Stromal cell of bone marrow (primary cell): ENCODE results near the gene TTC21B.
A peak's percentile ranks its signal among the peaks of the same experiment; 100 is the strongest.
"Not testable (repeated sequence)": the region's sequence is repeated elsewhere in the genome, so short reads cannot be mapped to it uniquely, and the experiment has no call there.

Experiments
- DNase-seq: peaks from one replicate; pipeline ENCODE4 v3.0.0-alpha.2; 2012; ENCODE audit warnings: low read depth

Gene TTC21B

DNA sequence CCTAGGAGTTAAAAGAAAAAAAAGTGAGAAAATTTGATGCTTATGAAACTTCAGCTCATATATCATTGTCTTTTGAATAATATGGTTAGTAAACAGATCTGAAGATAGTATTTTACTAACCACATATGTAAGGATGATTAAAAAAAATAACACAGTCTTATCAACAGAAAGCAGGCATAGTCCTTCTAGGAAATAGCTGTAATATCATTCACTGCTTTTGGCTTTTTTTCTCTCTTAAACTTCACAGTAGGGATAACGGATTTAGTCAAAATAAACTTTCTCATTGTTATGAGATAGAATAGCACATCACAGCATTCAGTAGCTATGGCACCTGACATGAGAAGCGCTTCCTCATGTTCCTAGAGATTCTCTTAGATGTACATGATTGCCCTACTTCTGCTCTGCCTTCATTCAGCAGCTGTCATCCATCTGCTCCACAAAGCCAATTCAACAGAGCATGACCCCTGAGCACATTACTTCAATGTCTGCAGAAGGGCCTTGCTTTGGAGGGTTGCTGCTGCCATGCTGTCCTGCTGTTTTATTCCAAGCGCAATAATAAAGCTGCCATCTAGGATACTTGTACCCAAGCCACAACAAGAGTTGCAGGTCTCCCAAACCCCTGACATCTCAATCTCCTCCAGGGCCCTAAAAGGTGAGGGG, 67.0 kb downstream of the TTC21B start:
- DNase-seq = no peak

GRCh38 chr2:165877565-165878550, 75.7 kb downstream of the TTC21B start:
- DNase-seq = peak; percentile 73

GRCh38 chr2:165876712-165877111, 76.9 kb downstream of the TTC21B start:
- DNase-seq = no peak

GRCh38 chr2:165876269-165876668, 77.3 kb downstream of the TTC21B start:
- no peak for DNase-seq

GRCh38 chr2:165874445-165875039, 79.0 kb downstream of the TTC21B start:
- DNase-seq = peak; percentile 57

DNA sequence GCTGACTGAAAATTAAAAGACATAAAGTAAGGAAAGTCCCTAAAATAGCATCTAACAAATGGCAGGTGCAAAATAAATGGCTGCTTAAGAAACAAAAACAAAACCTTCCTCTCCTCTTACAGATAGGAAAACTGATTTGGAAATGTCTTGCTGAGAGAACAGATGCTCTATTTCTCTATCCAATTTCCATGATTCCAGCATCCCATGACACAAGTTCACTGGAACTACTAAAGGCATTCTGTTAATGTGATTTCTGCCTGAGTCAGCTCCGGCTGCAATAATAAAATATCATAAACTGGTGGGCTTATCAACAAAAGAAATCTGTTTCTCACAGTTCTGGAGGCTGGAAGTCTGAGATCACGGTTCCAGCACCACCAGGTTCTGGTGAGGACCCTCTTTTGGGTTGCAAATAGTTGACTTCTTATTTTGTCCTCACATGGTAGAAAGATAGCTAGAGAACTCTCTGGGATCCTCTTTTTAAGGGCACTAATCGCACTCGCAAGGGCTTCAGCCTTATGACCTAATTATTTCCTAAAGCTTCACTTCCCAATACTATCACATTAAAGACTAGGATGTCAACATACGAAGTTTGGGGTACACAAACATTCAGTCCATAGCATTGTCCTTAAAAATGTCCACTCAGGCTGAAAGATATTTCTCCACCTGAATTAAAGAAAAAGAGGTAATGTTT, 81.3 kb downstream of the TTC21B start:
- no peak for DNase-seq

DNA sequence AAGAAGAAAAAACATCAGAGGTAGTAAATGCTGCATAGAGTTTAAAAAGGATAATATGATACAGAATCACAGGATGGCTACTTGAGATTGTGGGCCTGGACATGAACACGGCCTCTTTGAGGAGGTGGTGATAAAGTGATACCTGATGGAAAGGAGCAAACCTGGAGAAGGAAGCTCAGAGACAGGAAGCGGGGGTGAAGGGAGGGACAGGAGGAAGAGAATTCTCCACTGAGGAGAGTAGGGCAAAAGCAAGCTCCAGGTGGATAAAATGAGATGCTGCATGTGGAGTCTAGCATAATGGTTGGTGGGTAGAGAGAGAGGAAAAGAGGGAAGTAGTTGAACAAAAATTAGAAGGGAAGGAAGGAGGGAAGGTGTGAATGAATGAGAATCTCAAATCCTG, 82.6 kb downstream of the TTC21B start:
- DNase-seq = no peak

GRCh38 chr2:165870346-165870745, 83.2 kb downstream of the TTC21B start:
- no peak for DNase-seq

GRCh38 chr2:165868211-165868610, 85.4 kb downstream of the TTC21B start:
- DNase-seq = no peak

GRCh38 chr2:165864296-165864695, 89.3 kb downstream of the TTC21B start:
- DNase-seq = no peak

GRCh38 chr2:165863810-165864261, 89.7 kb downstream of the TTC21B start:
- no peak for DNase-seq

DNA sequence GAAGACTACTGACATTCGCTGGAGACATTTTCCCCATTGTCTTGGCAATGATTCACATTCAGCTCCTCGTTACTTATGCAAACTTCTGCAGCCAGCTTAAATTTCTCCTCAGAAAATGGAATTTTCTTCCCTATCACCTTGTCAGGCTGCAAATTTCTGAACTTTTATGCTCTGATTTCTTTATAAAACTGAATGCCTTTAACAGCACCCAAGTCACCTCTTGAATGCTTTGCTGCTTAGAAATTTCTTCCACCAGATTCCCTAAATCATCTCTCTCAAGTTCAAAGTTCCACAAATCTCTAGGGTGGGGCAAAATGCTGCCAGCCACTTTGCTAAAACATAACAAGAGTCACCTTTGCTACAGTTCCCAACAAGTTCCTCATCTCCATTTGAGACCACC, 92.5 kb downstream of the TTC21B start:
- not testable (repeated sequence) for DNase-seq

DNA sequence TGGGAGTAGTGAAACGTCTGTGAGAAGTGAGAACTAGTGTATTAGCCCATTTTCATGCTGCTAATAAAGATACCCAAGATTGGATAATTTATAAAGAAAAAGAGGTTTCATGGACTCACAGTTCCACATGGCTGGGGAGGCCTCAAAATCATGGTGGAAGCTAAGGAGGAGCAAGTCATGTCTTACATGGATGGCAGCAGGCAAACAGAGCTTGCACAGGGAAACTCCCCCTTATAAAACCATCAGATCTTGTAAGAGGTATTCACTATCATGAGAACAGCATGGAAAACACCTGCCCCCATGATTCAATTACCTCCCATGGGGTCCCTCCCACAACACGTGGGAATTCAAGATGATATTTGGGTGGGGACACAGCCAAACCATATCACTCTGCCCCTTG, 93.9 kb downstream of the TTC21B start:
- not testable (repeated sequence) for DNase-seq

DNA sequence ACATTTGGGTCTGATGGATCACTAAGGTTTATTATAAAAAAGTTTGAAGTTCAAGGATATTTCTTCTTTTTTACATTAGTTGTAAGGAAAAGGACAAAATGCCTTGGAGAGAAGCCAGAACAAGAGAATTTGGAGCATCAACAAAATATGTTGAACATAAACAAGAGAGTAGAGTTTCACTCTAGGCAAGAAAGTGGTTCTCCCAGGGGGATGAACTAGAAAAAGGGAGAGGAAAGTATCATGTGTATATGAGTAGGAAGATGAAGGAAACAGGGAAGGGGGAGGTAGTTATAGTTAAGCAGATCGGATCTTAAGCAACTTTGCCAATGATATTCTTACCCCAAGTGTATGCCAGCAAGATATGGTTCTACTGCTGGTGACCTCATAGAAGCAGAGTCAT, 95.7 kb downstream of the TTC21B start:
- DNase-seq = peak; percentile 23

DNA sequence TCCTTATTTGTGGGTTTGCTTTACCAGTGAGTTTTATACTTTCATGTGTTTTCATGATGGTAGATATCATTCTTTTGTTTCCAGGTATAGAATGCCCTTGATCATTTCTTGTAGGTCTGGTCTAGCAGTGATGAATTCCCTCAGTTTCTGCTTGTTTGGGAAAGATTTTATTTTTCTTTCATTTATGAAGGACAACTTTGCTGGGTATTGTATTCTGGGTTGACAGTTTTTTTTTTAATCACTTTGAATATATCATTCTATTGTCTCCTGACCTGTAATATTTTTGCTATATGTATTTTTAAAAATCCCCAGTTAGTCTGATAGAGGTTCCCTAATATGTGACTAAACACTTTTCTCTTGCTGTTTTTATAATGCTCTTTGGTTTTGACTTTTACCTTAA, 101.2 kb downstream of the TTC21B start:
- DNase-seq = no peak

DNA sequence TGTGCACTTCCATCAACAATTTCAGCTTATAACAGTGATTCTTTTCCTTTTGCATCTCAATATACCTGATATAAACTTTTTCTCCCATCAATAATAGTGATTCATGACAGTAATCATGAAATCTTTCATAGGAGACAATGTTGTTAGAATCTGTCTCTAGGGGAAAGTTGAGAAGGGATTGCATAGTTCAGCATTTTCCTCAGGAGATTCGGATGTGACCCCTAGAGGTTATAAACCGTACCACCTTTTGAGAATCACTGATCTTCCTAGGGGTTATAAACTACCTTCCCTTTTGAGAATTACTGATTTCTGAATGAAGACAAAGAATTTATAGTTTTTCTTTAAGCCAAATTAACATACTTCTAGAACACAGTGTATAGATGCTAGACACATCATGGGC, 106.6 kb downstream of the TTC21B start:
- DNase-seq = no peak

- no peak for DNase-seq
Observed at GRCh38 chr2:165846056-165846455, 107.5 kb downstream of the TTC21B start.

- no peak for DNase-seq
Observed at GRCh38 chr2:165844216-165844615, 109.4 kb downstream of the TTC21B start.

DNA sequence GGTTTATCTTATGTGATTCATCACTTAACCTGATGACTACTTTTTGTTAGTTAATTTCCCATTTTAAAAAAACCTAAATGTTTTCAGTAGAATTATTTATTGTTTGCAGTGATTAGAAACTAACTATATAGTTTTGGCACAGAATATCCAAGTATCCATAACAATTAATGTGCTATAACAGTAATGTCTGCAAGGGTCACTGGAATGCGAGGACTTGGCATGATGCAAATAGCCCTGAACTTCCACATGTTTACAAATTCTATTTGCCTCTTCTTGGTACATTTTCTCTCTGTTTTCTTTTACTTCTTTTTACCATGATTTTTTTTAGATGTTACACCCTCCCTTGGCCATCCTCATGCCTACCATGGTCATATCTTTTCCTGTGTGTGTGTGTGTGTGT, 110.2 kb downstream of the TTC21B start:
- DNase-seq = no peak

DNA sequence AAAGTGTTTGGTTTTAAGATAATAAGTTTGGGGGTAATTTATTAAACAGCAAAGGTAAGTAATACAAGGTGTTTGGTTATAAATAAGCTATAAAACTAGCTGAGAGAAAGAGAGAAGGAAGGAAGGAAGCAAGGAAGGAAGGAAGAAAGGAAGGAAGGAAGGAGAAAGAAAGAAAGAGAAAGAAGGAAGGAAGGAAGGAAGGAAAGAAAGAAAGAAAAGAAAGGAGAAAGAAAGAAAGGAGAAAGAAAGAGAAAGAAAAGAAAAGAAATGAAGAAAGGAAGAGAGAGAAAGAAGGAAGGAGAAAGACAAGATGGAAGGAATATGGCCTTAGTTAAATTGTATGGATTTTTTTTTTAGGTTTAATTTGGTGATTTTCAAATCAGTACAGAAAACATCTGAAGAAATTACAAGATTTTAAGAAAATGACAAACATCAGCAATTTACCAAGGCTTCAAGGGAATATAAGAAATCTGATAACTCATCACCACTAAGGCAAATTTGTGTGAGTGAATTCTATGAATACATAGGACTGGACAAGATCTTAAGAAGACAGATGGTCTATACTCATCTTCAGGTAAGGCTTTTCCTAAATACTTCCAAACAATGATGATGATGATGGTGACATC, 113.1 kb downstream of the TTC21B start:
- DNase-seq = no peak

DNA sequence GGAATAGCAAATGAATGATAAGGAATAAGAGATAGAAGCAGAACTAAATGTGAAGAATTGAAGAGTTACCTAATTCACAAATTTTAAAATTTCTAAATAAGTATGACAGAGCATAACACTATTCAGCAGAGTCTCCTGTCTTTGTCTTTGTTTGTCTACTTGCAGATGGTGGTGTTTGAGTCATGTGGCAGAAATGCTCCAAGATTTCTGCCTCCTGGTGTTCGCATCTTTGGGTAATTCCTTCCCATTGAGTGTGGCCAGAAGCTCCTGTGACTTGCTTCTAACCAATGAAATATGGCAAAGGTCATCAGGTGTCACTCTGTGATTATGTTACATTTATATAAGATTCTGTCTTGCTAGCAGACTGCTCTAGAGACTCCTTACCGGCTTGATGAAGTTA, 114.0 kb downstream of the TTC21B start:
- DNase-seq = no peak

GRCh38 chr2:165837122-165837521, 116.5 kb downstream of the TTC21B start:
- DNase-seq = no peak
